HepG2 (cell line): ENCODE data around the gene OR5A1. TPM values are rescaled to one million over a fixed set of nuclear protein-coding genes. Genes with fewer than 3 reads are reported as not detected.

ENCODE experiments used
- ATAC-seq: fragments of 200-7000 bp; cut with Tn5 transposase; 3 replicates; pipeline ENCODE4 v1.9.1; 2020; ENCODE audit warnings: mild to moderate bottlenecking, moderate library complexity
- BruUV-seq: library from RNA; stranded (reverse); fragments of 400-500 nt; replicated peaks from 2 replicates; lab custom pipeline; 2021; lab: Mats Ljungman, UMichigan
- CTCF ChIA-PET: fragments of 300-600 bp; formaldehyde crosslinking; extraction: SDS; loops from one replicate; lab custom pipeline; 2021; ENCODE audit warnings: low total read pairs, inconsistent platforms, low intra/inter-chr PET ratio; lab: Yijun Ruan, JAX
- POLR2A ChIA-PET: fragments of 350-600 bp; sonication (Branson Sonifier 250); formaldehyde crosslinking; loops from one replicate; lab custom pipeline; 2020; ENCODE audit warnings: antibody characterized with exemption, inconsistent platforms; lab: Yijun Ruan, JAX
- DNase-seq: peaks from one replicate; pipeline ENCODE4 v3.0.0-alpha.2; 2015; ENCODE audit warnings: low spot score
- FAIRE-seq: peaks from 3 replicates; lab custom pipeline; 2011; peaks lifted over from hg19 to GRCh38; lab: Jason Lieb, UNC
- H2AFZ ChIP-seq: one replicate; pipeline ENCODE4 v1.6.1; 2011; ENCODE audit warnings: low read length, inconsistent platforms
- H3K27ac ChIP-seq: fragments of 300-600 bp; 3 replicates; pipeline ENCODE4 v1.8.0; 2011; ENCODE audit warnings: mixed run types, mild to moderate bottlenecking, mixed read lengths, low read length, inconsistent platforms; ENCODE audit not compliant: insufficient read depth; ENCODE audit errors: extremely low read length
- H3K27me3 ChIP-seq, 2 experiments: fragments of 200-600 bp in 1 of 2; 2 replicates in 1 of 2; 3 replicates in 1 of 2; pipeline versions ENCODE4 v1.6.0 to v1.8.0; 2011; ENCODE audit warnings: low read length in 2 of 2, mild to moderate bottlenecking in 2 of 2, moderate library complexity in 2 of 2, inconsistent platforms in 1 of 2; ENCODE audit not compliant: insufficient read depth in 2 of 2, control insufficient read depth in 1 of 2
- H3K36me3 ChIP-seq, 2 experiments: fragments of 200-600 bp in 1 of 2; replicated peaks in 1 of 2; 2 replicates in 1 of 2; 3 replicates in 1 of 2; pipeline versions ENCODE4 v1.5.1 to v1.8.0; 2011; ENCODE audit warnings: low read length in 2 of 2, inconsistent platforms in 1 of 2; ENCODE audit not compliant: insufficient read depth in 2 of 2, control insufficient read depth in 1 of 2
- H3K4me1 ChIP-seq: 2 replicates; pipeline ENCODE4 v1.5.1; 2012; ENCODE audit warnings: low read length, inconsistent platforms; ENCODE audit not compliant: insufficient read depth
- H3K4me2 ChIP-seq: 2 replicates; pipeline ENCODE4 v1.6.0; 2011; ENCODE audit warnings: low read depth, low read length, inconsistent platforms
- H3K4me3 ChIP-seq, 3 experiments: fragments of 200-600 bp in 1 of 3; sonication (generic), shearing (Covaris generic) in 1 of 3; replicated peaks in 1 of 3; 2 replicates each; pipeline ENCODE4 v1.5.1; 2011 to 2016; ENCODE audit warnings: low read length in 3 of 3, inconsistent platforms in 2 of 3, low read depth in 2 of 3, mild to moderate bottlenecking in 2 of 3, control low read depth in 1 of 3, mixed read lengths in 1 of 3; ENCODE audit not compliant: insufficient read depth in 1 of 3
- H3K79me2 ChIP-seq: one replicate; pipeline ENCODE4 v1.6.1; 2011; ENCODE audit warnings: low read length, inconsistent platforms; ENCODE audit not compliant: insufficient read depth
- H3K9ac ChIP-seq: 2 replicates; pipeline ENCODE4 v1.6.0; 2011; ENCODE audit warnings: mild to moderate bottlenecking, low read depth, low read length, inconsistent platforms; ENCODE audit not compliant: insufficient read depth
- H3K9me3 ChIP-seq: 2 replicates; pipeline ENCODE4 v1.5.1; 2012; ENCODE audit warnings: mild to moderate bottlenecking, low read length
- H4K20me1 ChIP-seq: 2 replicates; pipeline ENCODE4 v1.6.0; 2011; ENCODE audit warnings: inconsistent platforms, mild to moderate bottlenecking, low read length, moderate library complexity; ENCODE audit not compliant: insufficient read depth
- GATA4 ChIP-seq: sonication (generic); IDR thresholded peaks from 2 replicates; pipeline ENCODE4 v1.6.1; 2016; ENCODE audit warnings: antibody characterized with exemption, low read depth, borderline replicate concordance
- ISL2 ChIP-seq: sonication (generic); formaldehyde crosslinking; IDR thresholded peaks from 2 replicates; pipeline ENCODE4 v1.5.0; 2020; ENCODE audit warnings: missing genetic modification reagents
- MYPOP ChIP-seq: sonication (generic); formaldehyde crosslinking; IDR thresholded peaks from 2 replicates; pipeline ENCODE4 v1.8.1; 2023; ENCODE audit warnings: mild to moderate bottlenecking, moderate library complexity, missing genetic modification reagents
- PHF20 ChIP-seq: sonication (generic); formaldehyde crosslinking; IDR thresholded peaks from 2 replicates; pipeline ENCODE4 v1.5.0; 2020; ENCODE audit warnings: mild to moderate bottlenecking, missing genetic modification reagents
- ZNF574 ChIP-seq: sonication (generic); formaldehyde crosslinking; IDR thresholded peaks from 2 replicates; pipeline ENCODE4 v1.4.0; 2020; ENCODE audit warnings: missing genetic modification reagents
- ZNF652 ChIP-seq: IDR thresholded peaks from 2 replicates; pipeline ENCODE4 v1.6.1; 2016; ENCODE audit warnings: low read depth, borderline replicate concordance
- in situ Hi-C: cut with HindIII; loops from 2 replicates; pipeline ENCODE4 v1.10.0; 2017; ENCODE audit warnings: low pct_unique_long_range_greater_than_20kb; ENCODE audit not compliant: extremely low pct_ligation_motif_present
- intact Hi-C: fragments of 100-400 bp; cut with micrococcal nuclease; formaldehyde crosslinking; loops from one replicate; pipeline ENCODE4 v1.10.0; 2022; ENCODE audit not compliant: unreplicated experiment
- polyA plus RNA-seq, 8 experiments: library from polyadenylated mRNA; depleted of rRNA in 3 of 8; stranded (reverse) in 7 of 8; unstranded in 1 of 8; fragments of >200 nt; fragmentation: Illumina TruSeq in 4 of 8; extraction: Trizol in 4 of 8; gene quantifications; 2 replicates each; pipeline versions ENCODE4 v1.2.1 to v1.2.3, GENCODE V29; 2011 to 2016; ENCODE audit warnings: low read depth in 4 of 8, missing spikeins in 1 of 8, mixed read lengths in 1 of 8; ENCODE audit not compliant: insufficient read depth in 1 of 8
- total RNA-seq, 5 experiments: library from RNA; depleted of rRNA; stranded (reverse); fragments of >200 nt; fragmentation: Illumina TruSeq; extraction: Trizol; gene quantifications; 2 replicates each; pipeline ENCODE4 v1.2.3, GENCODE V29; 2016; ENCODE audit warnings: low read depth in 1 of 5

OR5A1 gene
- total and polyA plus RNA-seq, 2 of the 13 experiments (the other 11 are each of a cell fraction or from before 2014, with no cell fraction given): not detected

DNA sequence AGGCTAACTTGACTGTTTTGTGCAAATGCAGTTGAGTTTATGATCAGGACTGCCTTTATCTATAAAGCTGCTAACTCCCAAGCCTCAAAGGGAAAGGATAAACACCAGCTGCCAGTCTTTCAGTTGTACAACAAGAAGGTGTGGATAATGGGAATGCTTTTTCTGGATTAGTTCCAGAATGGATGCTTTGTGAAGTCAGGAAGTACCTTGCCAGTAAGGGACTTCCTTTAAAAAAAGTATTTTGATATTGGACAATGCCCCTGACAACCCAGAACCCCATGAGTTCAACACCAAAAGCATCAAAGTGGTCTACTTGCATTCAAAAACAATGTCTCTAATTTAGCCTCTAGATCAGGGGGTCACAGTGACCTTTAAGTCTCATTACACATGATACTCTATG, 42.1 kb upstream of the OR5A1 start:
- H4K20me1 ChIP-seq: no peaks in the 10 kb centered on the region
- no peak overlapping the region for H3K27ac ChIP-seq
- H3K4me3 ChIP-seq: no peak overlapping the region
- no peak overlapping the region for H3K4me2 ChIP-seq
- H3K4me1 ChIP-seq: no peaks in the 10 kb centered on the region
- ChIA-PET POLR2A (no interaction called here), CTCF (no interaction called here)
- no peak for FAIRE-seq
- H3K9ac ChIP-seq: no peak overlapping the region
- H3K36me3 ChIP-seq: no peaks in the 10 kb centered on the region
- ATAC-seq: no peak
- intact Hi-C loops (no loop called here), in situ Hi-C loops (no loop called here)
- H3K9me3 ChIP-seq: no peaks in the 10 kb centered on the region
- no peaks in the 10 kb centered on the region for H3K27me3 ChIP-seq
- H3K79me2 ChIP-seq: no peaks in the 10 kb centered on the region
- TF ChIP-seq MYPOP (CRISPR knock-in tag) (no peak), ZNF652 (CRISPR knock-in tag) (no peak), ISL2 (CRISPR knock-in tag) (no peak), ZNF574 (CRISPR knock-in tag) (no peak), GATA4 (no peak), PHF20 (no peak)
- H2AFZ ChIP-seq: no peak overlapping the region
- no TSS peak for BruUV-seq
- DNase-seq: no peak
